Activated CD8-positive, alpha-beta memory T cell treated with anti-CD3 and anti-CD28 coated beads for 1 hour (primary cell): ENCODE data around the gene TSPAN14.

Source experiments
- DNase-seq, 2 donors: peaks; one replicate each; pipeline ENCODE4 v3.0.0-alpha.2; 2020; ENCODE audit warnings: low read depth in 1 of 2; ENCODE audit errors: extremely low read depth in 1 of 2

The TSPAN14 gene

GRCh38 chr10:80454513-80455460, 677 bp downstream of the TSPAN14 start:
- DNase-seq, result no peak

- no peak for DNase-seq
Measured at GRCh38 chr10:80455461-80456349, 1.6 kb downstream of the TSPAN14 start.

GRCh38 chr10:80457554-80458262, 3.6 kb downstream of the TSPAN14 start:
- DNase-seq, result no peak

GRCh38 chr10:80458263-80458625, 4.1 kb downstream of the TSPAN14 start:
- no peak for DNase-seq

- DNase-seq, result no peak
Measured at GRCh38 chr10:80458638-80459037, 4.5 kb downstream of the TSPAN14 start.

- DNase-seq, result peak; percentile 36 to 42
Measured at GRCh38 chr10:80459047-80459865, 5.1 kb downstream of the TSPAN14 start.

- no peak for DNase-seq
Measured at GRCh38 chr10:80460399-80461207, 6.5 kb downstream of the TSPAN14 start.

- no peak for DNase-seq
Measured at GRCh38 chr10:80461208-80462183, 7.4 kb downstream of the TSPAN14 start.

- DNase-seq, result no peak
Measured at GRCh38 chr10:80462299-80462980, 8.3 kb downstream of the TSPAN14 start.

- no peak for DNase-seq
Measured at GRCh38 chr10:80462981-80463741, 9.1 kb downstream of the TSPAN14 start.

- no peak for DNase-seq
Measured at GRCh38 chr10:80463868-80464267, 9.8 kb downstream of the TSPAN14 start.

- DNase-seq, result no peak
Measured at GRCh38 chr10:80464557-80465450, 10.7 kb downstream of the TSPAN14 start.

- no peak for DNase-seq
Measured at GRCh38 chr10:80465451-80465835, 11.3 kb downstream of the TSPAN14 start.

- peak in 1 of 2 donors; percentile 45 for DNase-seq
Measured at GRCh38 chr10:80465839-80466590, 11.9 kb downstream of the TSPAN14 start.

GRCh38 chr10:80466724-80467326, 12.7 kb downstream of the TSPAN14 start:
- DNase-seq, result no peak
